ENCODE measurements around the gene ACER3. TPM values are rescaled to one million over a fixed set of nuclear protein-coding genes. Genes with fewer than 3 reads are reported as not detected.

The ACER3 gene
- polyA plus RNA-seq, 3 donors = 22.9 to 45.4 (median 23.6) TPM

DNA sequence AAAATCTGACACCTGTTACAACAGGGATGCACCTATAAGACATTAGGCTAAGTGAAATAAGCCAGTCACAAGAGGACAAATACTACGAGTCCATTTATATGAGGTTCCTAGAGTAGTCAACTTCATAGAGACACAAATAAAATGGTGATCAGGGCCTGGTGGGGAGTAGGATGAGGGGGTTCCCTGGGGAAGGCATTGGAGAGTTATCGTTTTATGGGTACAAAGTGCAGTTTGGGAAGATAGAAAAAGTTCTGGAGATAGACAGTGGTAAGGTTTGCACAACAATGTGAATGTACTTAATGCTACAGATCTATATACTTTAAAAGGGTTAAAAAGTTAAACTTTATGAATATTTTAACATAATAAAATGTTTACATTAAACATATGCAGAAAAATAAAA is 142.1 kb downstream of the ACER3 start:
- TF ChIP-seq, protein P1, sequence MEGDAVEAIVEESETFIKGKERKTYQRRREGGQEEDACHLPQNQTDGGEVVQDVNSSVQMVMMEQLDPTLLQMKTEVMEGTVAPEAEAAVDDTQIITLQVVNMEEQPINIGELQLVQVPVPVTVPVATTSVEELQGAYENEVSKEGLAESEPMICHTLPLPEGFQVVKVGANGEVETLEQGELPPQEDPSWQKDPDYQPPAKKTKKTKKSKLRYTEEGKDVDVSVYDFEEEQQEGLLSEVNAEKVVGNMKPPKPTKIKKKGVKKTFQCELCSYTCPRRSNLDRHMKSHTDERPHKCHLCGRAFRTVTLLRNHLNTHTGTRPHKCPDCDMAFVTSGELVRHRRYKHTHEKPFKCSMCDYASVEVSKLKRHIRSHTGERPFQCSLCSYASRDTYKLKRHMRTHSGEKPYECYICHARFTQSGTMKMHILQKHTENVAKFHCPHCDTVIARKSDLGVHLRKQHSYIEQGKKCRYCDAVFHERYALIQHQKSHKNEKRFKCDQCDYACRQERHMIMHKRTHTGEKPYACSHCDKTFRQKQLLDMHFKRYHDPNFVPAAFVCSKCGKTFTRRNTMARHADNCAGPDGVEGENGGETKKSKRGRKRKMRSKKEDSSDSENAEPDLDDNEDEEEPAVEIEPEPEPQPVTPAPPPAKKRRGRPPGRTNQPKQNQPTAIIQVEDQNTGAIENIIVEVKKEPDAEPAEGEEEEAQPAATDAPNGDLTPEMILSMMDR (IDR thresholded peaks at IDR 0.05) = no peak
- Histone ChIP-seq H3K27me3 (ENCODE audit: control insufficient read depth in 2 of 2, insufficient read depth in 2 of 2, low read length in 2 of 2) (no peaks in the 10 kb centered on the region), H3K9ac (ENCODE audit: insufficient read depth, low read length, poor library complexity, severe bottlenecking) (no peak overlapping the region), H3K4me2 (replicated peaks; ENCODE audit: extremely low read depth, low read length, poor library complexity, severe bottlenecking) (no peak overlapping the region), H3K9me3 (replicated peaks in 1 of 2; ENCODE audit: control insufficient read depth in 1 of 2, insufficient read depth in 1 of 2, low read length in 2 of 2) (no peaks in the 10 kb centered on the region), H3K36me3 (replicated peaks in 1 of 2; ENCODE audit: control insufficient read depth in 1 of 2, insufficient read depth in 2 of 2, low read length in 2 of 2) (peaks cover 41 to 88% of the 10 kb centered on the region in 2 donors), H4K20me1 (ENCODE audit: insufficient read depth, low read length) (no peaks in the 10 kb centered on the region), H2AFZ (ENCODE audit: insufficient read depth, low read depth, low read length, poor library complexity, severe bottlenecking) (no peak overlapping the region), H3K79me2 (ENCODE audit: insufficient read depth, low read length) (no peaks in the 10 kb centered on the region), H3K4me1 (ENCODE audit: control insufficient read depth in 1 of 2, insufficient read depth in 2 of 2, low read length in 2 of 2) (no peaks in the 10 kb centered on the region), H3K4me3 (replicated peaks in 1 of 3; ENCODE audit: low read depth in 2 of 3, low read length in 3 of 3) (no peak overlapping the region), H3K27ac (ENCODE audit: low read depth in 1 of 2, low read length in 2 of 2) (no peak overlapping the region)
- H3K27ac Mint-ChIP-seq = no peak overlapping the region
- peaks cover 75 to 87% of the 10 kb centered on the region in 2 donors for H3K36me3 Mint-ChIP-seq
- H3K4me1 Mint-ChIP-seq = no peaks in the 10 kb centered on the region
- no peak overlapping the region for H3K4me3 Mint-ChIP-seq
- peaks cover 0 to 8% (median 5%) of the 10 kb centered on the region in 7 donors for H3K9me3 Mint-ChIP-seq
- WGBS (ENCODE audit: insufficient coverage) = no CpG with 5 or more reads among the region's 2 CpGs
- no peak for DNase-seq
- no peaks in the 10 kb centered on the region for H3K27me3 Mint-ChIP-seq (ENCODE audit: low read depth in 3 of 3)
- intact Hi-C loops (cut with micrococcal nuclease) = no loop called here

DNA sequence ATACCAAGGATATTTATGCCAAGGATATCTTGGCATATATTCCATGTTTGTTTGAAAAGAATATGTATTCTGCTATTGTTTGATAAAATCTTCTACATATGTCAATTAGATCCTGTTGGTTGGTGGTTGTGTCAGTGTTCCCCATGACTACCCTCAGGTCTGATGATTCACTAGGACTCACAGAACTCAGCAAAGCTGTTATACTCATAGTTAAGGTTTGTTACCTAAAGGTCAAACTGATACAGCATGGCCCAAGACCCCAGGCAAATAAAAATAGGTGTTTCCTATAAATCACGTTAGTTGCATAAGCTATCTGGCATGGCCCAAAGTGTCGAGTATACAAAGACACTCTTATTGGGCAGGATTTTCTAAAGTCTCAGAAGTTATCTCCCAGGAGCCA is 143.2 kb downstream of the ACER3 start:
- Histone ChIP-seq H3K4me2 (replicated peaks; ENCODE audit: extremely low read depth, low read length, poor library complexity, severe bottlenecking) (no peak overlapping the region), H3K9ac (ENCODE audit: insufficient read depth, low read length, poor library complexity, severe bottlenecking) (no peak overlapping the region), H3K36me3 (replicated peaks in 1 of 2; ENCODE audit: control insufficient read depth in 1 of 2, insufficient read depth in 2 of 2, low read length in 2 of 2) (peaks cover 39 to 87% of the 10 kb centered on the region in 2 donors), H3K4me1 (ENCODE audit: control insufficient read depth in 1 of 2, insufficient read depth in 2 of 2, low read length in 2 of 2) (no peaks in the 10 kb centered on the region), H3K27me3 (ENCODE audit: control insufficient read depth in 2 of 2, insufficient read depth in 2 of 2, low read length in 2 of 2) (no peaks in the 10 kb centered on the region), H3K4me3 (replicated peaks in 1 of 3; ENCODE audit: low read depth in 2 of 3, low read length in 3 of 3) (no peak overlapping the region), H3K9me3 (replicated peaks in 1 of 2; ENCODE audit: control insufficient read depth in 1 of 2, insufficient read depth in 1 of 2, low read length in 2 of 2) (no peaks in the 10 kb centered on the region), H4K20me1 (ENCODE audit: insufficient read depth, low read length) (no peaks in the 10 kb centered on the region), H3K27ac (ENCODE audit: low read depth in 1 of 2, low read length in 2 of 2) (no peak overlapping the region), H3K79me2 (ENCODE audit: insufficient read depth, low read length) (no peaks in the 10 kb centered on the region), H2AFZ (ENCODE audit: insufficient read depth, low read depth, low read length, poor library complexity, severe bottlenecking) (no peak overlapping the region)
- peaks cover 0 to 9% (median 5%) of the 10 kb centered on the region in 7 donors for H3K9me3 Mint-ChIP-seq
- TF ChIP-seq, protein P1 (IDR thresholded peaks at IDR 0.05) = no peak
- H3K4me1 Mint-ChIP-seq = no peaks in the 10 kb centered on the region
- intact Hi-C loops (cut with micrococcal nuclease) = no loop called here
- 83% methylated on average over 2 of the region's 2 CpGs for WGBS (ENCODE audit: insufficient coverage)
- no peak overlapping the region for H3K27ac Mint-ChIP-seq
- H3K27me3 Mint-ChIP-seq (ENCODE audit: low read depth in 3 of 3) = no peaks in the 10 kb centered on the region
- peaks cover 76 to 89% of the 10 kb centered on the region in 2 donors for H3K36me3 Mint-ChIP-seq
- DNase-seq = no peak
- H3K4me3 Mint-ChIP-seq = no peak overlapping the region

Measured in CD14-positive monocyte (primary cell).